Body of pancreas (tissue), 4 donors: ENCODE results near the gene ANKRD22. TPM values are rescaled to one million over a fixed set of nuclear protein-coding genes. Genes with fewer than 3 reads are reported as not detected.

Source experiments
- ATAC-seq: fragments of 150-250 bp; one replicate; pipeline ENCODE4 v1.9.1; 2016
- DNase-seq, 4 donors: peaks; one replicate each; pipeline ENCODE4 v3.0.0-alpha.2; 2019
- H3K27ac ChIP-seq, 4 donors: fragments of 200-600 bp; sonication (generic); 1 replicate in 3 of 4; 2 replicates in 1 of 4; pipeline versions ENCODE4 v1.5.1 to v1.6.1; 2016 to 2019; ENCODE audit warnings: mild to moderate bottlenecking in 1 of 4, mixed read lengths in 1 of 4, moderate library complexity in 1 of 4
- H3K27me3 ChIP-seq, 2 donors: fragments of 200-600 bp; sonication (generic); one replicate each; pipeline ENCODE4 v1.6.0; 2016; ENCODE audit warnings: mild to moderate bottlenecking in 1 of 2
- H3K36me3 ChIP-seq, 2 donors: fragments of 200-600 bp; sonication (generic); replicated peaks in 1 of 2; 2 replicates each; pipeline ENCODE4 v1.5.1; 2016; ENCODE audit warnings: low read depth in 2 of 2; ENCODE audit not compliant: insufficient read depth in 1 of 2
- H3K4me1 ChIP-seq: fragments of 200-600 bp; sonication (generic); one replicate; pipeline ENCODE4 v1.6.0; 2016
- H3K4me3 ChIP-seq, 2 donors: fragments of 200-600 bp; sonication (generic); 1 replicate in 1 of 2; 2 replicates in 1 of 2; pipeline ENCODE4 v1.5.1; 2016 to 2019
- H3K9me3 ChIP-seq, 3 donors: fragments of 200-600 bp; sonication (generic); 1 replicate in 2 of 3; 2 replicates in 1 of 3; pipeline ENCODE4 v1.5.1; 2016
- CTCF ChIP-seq, 7 experiments: fragments of 450-650 bp in 4 of 7; fragments of 200-600 bp in 3 of 7; sonication (generic) in 3 of 7; IDR thresholded peaks; one replicate each; pipeline ENCODE4 v1.5.1; 2016 to 2019; ENCODE audit warnings: antibody characterized with exemption in 7 of 7
- POLR2A ChIP-seq, 3 donors: fragments of 450-650 bp; IDR thresholded peaks; one replicate each; pipeline ENCODE4 v1.6.1; 2016; ENCODE audit warnings: antibody characterized with exemption in 3 of 3, mild to moderate bottlenecking in 2 of 3
- WGBS, 2 donors: methylation state at CpG; one replicate each; pipeline ENCODE4 v1.1.5; 2017; 5-methylcytosine and 5-hydroxymethylcytosine counted together
- intact Hi-C: fragments of 100-400 bp; cut with DNase I; formaldehyde crosslinking; loops from one replicate; pipeline ENCODE4 v1.15.1; 2023
- total RNA-seq, 2 donors: library from RNA; depleted of rRNA; stranded (reverse); fragments of >200 nt; gene quantifications; one replicate each; pipeline ENCODE4 v1.1.0, GENCODE V29; 2016

The ANKRD22 gene
- total RNA-seq, 2 donors from 2014 or later: 5.9 to 13.5 TPM

- WGBS, 2 donors: 76 to 84% methylated on average over 1 of the region's 1 CpG
- no peak for TF ChIP-seq CTCF (IDR thresholded peaks at IDR 0.05)
- no peak for TF ChIP-seq POLR2A (IDR thresholded peaks at IDR 0.05)
- Histone ChIP-seq H3K4me1 (peaks cover 26% of the 10 kb centered on the region), H3K4me3 (no peak overlapping the region), H3K27me3 (no peaks in the 10 kb centered on the region), H3K27ac (peak overlapping the region in 1 of 4 donors; percentile 26), H3K9me3 (no peaks in the 10 kb centered on the region), H3K36me3 (no peaks in the 10 kb centered on the region)
- ATAC-seq: no peak
- intact Hi-C loops: no loop called here
- no peak for DNase-seq
Measured at GRCh38 chr10:88850712-88851111, 932 bp downstream of the ANKRD22 start.

- H3K36me3 ChIP-seq: no peaks in the 10 kb centered on the region
- WGBS, 2 donors: 87 to 92% methylated on average over 1 of the region's 1 CpG
- no peak for DNase-seq
- no peak for ATAC-seq
- TF ChIP-seq CTCF (IDR thresholded peaks at IDR 0.05): no peak
- no peak for TF ChIP-seq POLR2A (IDR thresholded peaks at IDR 0.05)
- H3K27me3 ChIP-seq: no peaks in the 10 kb centered on the region
- no peak overlapping the region for H3K27ac ChIP-seq
- H3K9me3 ChIP-seq: no peaks in the 10 kb centered on the region
- H3K4me1 ChIP-seq: peaks cover 20% of the 10 kb centered on the region
- H3K4me3 ChIP-seq: no peak overlapping the region
- intact Hi-C loops: no loop called here
Measured at GRCh38 chr10:88849234-88849633, 2.4 kb downstream of the ANKRD22 start.

GRCh38 chr10:88848499-88848898, 3.1 kb downstream of the ANKRD22 start:
- intact Hi-C loops: no loop called here
- H3K27me3 ChIP-seq: no peaks in the 10 kb centered on the region
- H3K36me3 ChIP-seq: no peaks in the 10 kb centered on the region
- ATAC-seq (no peak), DNase-seq (no peak)
- peak overlapping the region in 1 of 4 donors; percentile 22 for H3K27ac ChIP-seq
- H3K4me1 ChIP-seq: peaks cover 19% of the 10 kb centered on the region
- no peak overlapping the region for H3K4me3 ChIP-seq
- no peak for TF ChIP-seq CTCF (IDR thresholded peaks at IDR 0.05)
- TF ChIP-seq POLR2A (IDR thresholded peaks at IDR 0.05): no peak
- WGBS, 2 donors: 28 to 31% methylated on average over 1 of the region's 1 CpG
- no peaks in the 10 kb centered on the region for H3K9me3 ChIP-seq

DNA sequence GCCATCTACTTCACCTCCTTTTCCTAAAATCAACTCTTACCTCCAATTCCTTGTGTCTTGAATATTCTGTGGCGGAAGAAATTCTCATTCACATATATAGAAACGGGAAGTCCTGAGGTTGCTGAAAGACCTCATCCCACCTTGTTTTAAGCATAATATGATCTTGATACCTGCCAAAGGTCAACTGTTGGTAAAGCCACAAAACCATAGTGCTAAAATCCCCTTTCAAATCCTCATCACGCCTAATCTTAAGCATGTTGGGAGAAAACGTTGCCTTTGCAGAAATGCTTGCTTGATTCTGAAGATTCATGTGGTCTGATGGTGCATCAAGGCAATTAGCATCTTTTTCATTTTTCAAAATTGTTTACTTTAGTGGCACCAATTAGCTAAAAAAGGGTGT, 8.5 kb downstream of the ANKRD22 start:
- H3K4me1 ChIP-seq: peaks cover 29% of the 10 kb centered on the region

More for the DNA sequence above, 8.5 kb downstream of the ANKRD22 start:
- H3K4me3 ChIP-seq: no peak overlapping the region
- TF ChIP-seq CTCF (IDR thresholded peaks at IDR 0.05) (no peak), POLR2A (IDR thresholded peaks at IDR 0.05) (no peak)
- no peaks in the 10 kb centered on the region for H3K9me3 ChIP-seq
- H3K27me3 ChIP-seq: no peaks in the 10 kb centered on the region
- H3K36me3 ChIP-seq: no peaks in the 10 kb centered on the region
- ATAC-seq (no peak), DNase-seq (no peak)
- H3K27ac ChIP-seq: no peak overlapping the region
- 88 to 93% methylated on average over 4 of the region's 4 CpGs for WGBS, 2 donors
- intact Hi-C loops: no loop called here
